WERI-Rb-1 (cell line): ENCODE measurements around the gene SEMA4D.

Source experiments
- DNase-seq: peaks from one replicate; pipeline ENCODE4 v3.0.0-alpha.2; 2020
- H3K27ac ChIP-seq: fragments of 250-450 bp; sonication (Bioruptor Pico); 2 replicates; pipeline ENCODE4 v1.5.1; 2020; ENCODE audit warnings: mild to moderate bottlenecking, moderate library complexity
- H3K27me3 ChIP-seq: fragments of 250-450 bp; sonication (Bioruptor Pico); 2 replicates; pipeline ENCODE4 v1.5.1; 2021; ENCODE audit warnings: mild to moderate bottlenecking, low read depth, moderate library complexity; ENCODE audit not compliant: insufficient read depth, severe bottlenecking
- H3K36me3 ChIP-seq: fragments of 250-450 bp; sonication (Bioruptor Pico); 2 replicates; pipeline ENCODE4 v1.5.1; 2020; ENCODE audit warnings: mild to moderate bottlenecking, moderate library complexity
- H3K4me3 ChIP-seq: 2 replicates; pipeline ENCODE4 v1.5.1; 2011; ENCODE audit warnings: low read depth, mild to moderate bottlenecking, control low read depth, low read length
- H3K9me3 ChIP-seq: fragments of 250-450 bp; sonication (Bioruptor Pico); 2 replicates; pipeline ENCODE4 v1.5.1; 2021; ENCODE audit warnings: mild to moderate bottlenecking, moderate library complexity; ENCODE audit not compliant: severe bottlenecking
- CTCF ChIP-seq: IDR thresholded peaks from 2 replicates; pipeline ENCODE4 v1.5.1; 2011; ENCODE audit warnings: low read depth, mild to moderate bottlenecking, control low read depth, inconsistent platforms, low read length

Gene SEMA4D

GRCh38 chr9:89466451-89467277 lies 31.2 kb downstream of the SEMA4D start:
- Histone ChIP-seq H3K27ac (no peak overlapping the region), H3K27me3 (no peaks in the 10 kb centered on the region), H3K36me3 (no peaks in the 10 kb centered on the region), H3K4me3 (no peak overlapping the region), H3K9me3 (no peaks in the 10 kb centered on the region)
- no peak for TF ChIP-seq CTCF
- DNase-seq, result no peak

GRCh38 chr9:89465726-89466308 lies 32.1 kb downstream of the SEMA4D start:
- H3K4me3 ChIP-seq, result no peak overlapping the region
- no peak overlapping the region for H3K27ac ChIP-seq
- no peaks in the 10 kb centered on the region for H3K36me3 ChIP-seq
- no peaks in the 10 kb centered on the region for H3K27me3 ChIP-seq
- TF ChIP-seq CTCF, result no peak
- DNase-seq, result no peak
- no peaks in the 10 kb centered on the region for H3K9me3 ChIP-seq

GRCh38 chr9:89465001-89465451 lies 32.9 kb downstream of the SEMA4D start:
- Histone ChIP-seq H3K4me3 (no peak overlapping the region), H3K27ac (no peak overlapping the region), H3K36me3 (no peaks in the 10 kb centered on the region), H3K27me3 (no peaks in the 10 kb centered on the region), H3K9me3 (no peaks in the 10 kb centered on the region)
- no peak for DNase-seq
- no peak for TF ChIP-seq CTCF

GRCh38 chr9:89464300-89464901 lies 33.5 kb downstream of the SEMA4D start:
- DNase-seq, result no peak
- Histone ChIP-seq H3K4me3 (no peak overlapping the region), H3K9me3 (no peaks in the 10 kb centered on the region), H3K27ac (no peak overlapping the region), H3K27me3 (no peaks in the 10 kb centered on the region), H3K36me3 (no peaks in the 10 kb centered on the region)
- no peak for TF ChIP-seq CTCF

GRCh38 chr9:89462817-89463683 lies 34.9 kb downstream of the SEMA4D start:
- no peaks in the 10 kb centered on the region for H3K36me3 ChIP-seq
- TF ChIP-seq CTCF, result no peak
- no peak for DNase-seq
- no peaks in the 10 kb centered on the region for H3K27me3 ChIP-seq
- no peaks in the 10 kb centered on the region for H3K9me3 ChIP-seq
- no peak overlapping the region for H3K4me3 ChIP-seq
- H3K27ac ChIP-seq, result no peak overlapping the region
